GM12874 (cell line): ENCODE measurements around the gene LRRC40.

ENCODE experiments used
- CTCF ChIP-seq: IDR thresholded peaks from 2 replicates; pipeline ENCODE4 v1.5.1; 2011; ENCODE audit warnings: low read depth, mild to moderate bottlenecking, control low read depth, low read length, moderate library complexity; ENCODE audit not compliant: insufficient read depth

The LRRC40 gene

GRCh38 chr1:70168283-70168682 lies 37.1 kb downstream of the LRRC40 start:
- TF ChIP-seq CTCF, result no peak

GRCh38 chr1:70164350-70164749 lies 41.0 kb downstream of the LRRC40 start:
- no peak for TF ChIP-seq CTCF

GRCh38 chr1:70156529-70157120 lies 48.8 kb downstream of the LRRC40 start:
- no peak for TF ChIP-seq CTCF

- no peak for TF ChIP-seq CTCF
These were observed 51.6 kb downstream of the LRRC40 start for GRCh38 chr1:70153739-70154138.

GRCh38 chr1:70150444-70150843 lies 54.9 kb downstream of the LRRC40 start:
- no peak for TF ChIP-seq CTCF

GRCh38 chr1:70146488-70146887 lies 58.9 kb downstream of the LRRC40 start:
- no peak for TF ChIP-seq CTCF

GRCh38 chr1:70143048-70143659 lies 62.2 kb downstream of the LRRC40 start:
- no peak for TF ChIP-seq CTCF
